PC-3 (cell line): ENCODE data around the gene RPL15.

Experiments
- EZH2 ChIP-seq: fragments of 300-600 bp; sonication (generic); IDR thresholded peaks from one replicate; pipeline ENCODE4 v1.6.1; 2017; ENCODE audit warnings: antibody characterized with exemption, mild to moderate bottlenecking, low read length; ENCODE audit not compliant: unreplicated experiment
- TF ChIP-seq, protein P1 (sequence below): fragments of 300-600 bp; sonication (generic); conservative IDR thresholded peaks from 2 replicates; pipeline ENCODE4 v1.5.1; 2017; ENCODE audit warnings: antibody characterized with exemption, low read depth, mild to moderate bottlenecking, low read length

DNA sequence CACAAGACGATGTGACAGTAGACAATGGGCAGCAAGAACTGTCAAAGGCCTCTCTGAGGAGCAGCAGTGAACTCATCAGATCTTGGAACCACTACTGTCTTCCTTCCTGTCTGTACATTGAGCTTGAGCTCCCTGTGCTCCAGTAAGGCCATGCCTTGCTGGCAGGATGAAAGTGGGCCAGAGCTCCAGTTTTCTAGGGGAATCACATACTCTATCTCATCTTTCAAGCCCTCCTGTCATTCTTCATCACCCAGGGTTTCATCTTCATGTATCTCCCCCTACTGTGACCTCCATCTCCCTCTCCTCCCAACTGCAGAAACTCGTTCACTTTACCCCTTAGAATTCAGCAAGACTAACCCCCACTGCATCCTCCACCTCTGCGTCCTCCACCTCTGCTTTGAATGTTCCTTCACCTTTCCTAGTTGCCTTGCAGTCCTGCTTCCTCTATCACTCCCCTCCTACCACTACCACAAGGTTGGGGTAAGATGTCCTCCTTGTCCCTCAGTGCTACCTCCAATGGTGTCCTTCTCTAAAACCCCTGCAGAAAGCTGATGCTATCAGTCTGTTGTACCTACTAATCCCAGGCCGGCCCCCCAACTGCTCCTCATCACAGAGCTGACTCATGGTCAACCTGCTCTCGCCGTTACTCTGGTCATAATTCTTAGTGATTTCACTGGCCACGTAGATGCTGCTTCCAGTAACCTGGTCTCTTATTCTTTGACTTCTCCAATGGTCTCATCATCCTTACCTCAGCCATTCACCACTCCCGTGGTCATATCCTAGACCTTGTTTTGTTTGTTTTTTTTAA lies 22.5 kb upstream of the RPL15 start:
- TF ChIP-seq EZH2 = no peak
- TF ChIP-seq, protein P1, sequence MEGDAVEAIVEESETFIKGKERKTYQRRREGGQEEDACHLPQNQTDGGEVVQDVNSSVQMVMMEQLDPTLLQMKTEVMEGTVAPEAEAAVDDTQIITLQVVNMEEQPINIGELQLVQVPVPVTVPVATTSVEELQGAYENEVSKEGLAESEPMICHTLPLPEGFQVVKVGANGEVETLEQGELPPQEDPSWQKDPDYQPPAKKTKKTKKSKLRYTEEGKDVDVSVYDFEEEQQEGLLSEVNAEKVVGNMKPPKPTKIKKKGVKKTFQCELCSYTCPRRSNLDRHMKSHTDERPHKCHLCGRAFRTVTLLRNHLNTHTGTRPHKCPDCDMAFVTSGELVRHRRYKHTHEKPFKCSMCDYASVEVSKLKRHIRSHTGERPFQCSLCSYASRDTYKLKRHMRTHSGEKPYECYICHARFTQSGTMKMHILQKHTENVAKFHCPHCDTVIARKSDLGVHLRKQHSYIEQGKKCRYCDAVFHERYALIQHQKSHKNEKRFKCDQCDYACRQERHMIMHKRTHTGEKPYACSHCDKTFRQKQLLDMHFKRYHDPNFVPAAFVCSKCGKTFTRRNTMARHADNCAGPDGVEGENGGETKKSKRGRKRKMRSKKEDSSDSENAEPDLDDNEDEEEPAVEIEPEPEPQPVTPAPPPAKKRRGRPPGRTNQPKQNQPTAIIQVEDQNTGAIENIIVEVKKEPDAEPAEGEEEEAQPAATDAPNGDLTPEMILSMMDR = no peak
